ENCODE measurements around the gene LMF1.
"Not testable (repeated sequence)": the region's sequence is repeated elsewhere in the genome, so short reads cannot be mapped to it uniquely, and the experiment has no call there.

LMF1 gene

DNA sequence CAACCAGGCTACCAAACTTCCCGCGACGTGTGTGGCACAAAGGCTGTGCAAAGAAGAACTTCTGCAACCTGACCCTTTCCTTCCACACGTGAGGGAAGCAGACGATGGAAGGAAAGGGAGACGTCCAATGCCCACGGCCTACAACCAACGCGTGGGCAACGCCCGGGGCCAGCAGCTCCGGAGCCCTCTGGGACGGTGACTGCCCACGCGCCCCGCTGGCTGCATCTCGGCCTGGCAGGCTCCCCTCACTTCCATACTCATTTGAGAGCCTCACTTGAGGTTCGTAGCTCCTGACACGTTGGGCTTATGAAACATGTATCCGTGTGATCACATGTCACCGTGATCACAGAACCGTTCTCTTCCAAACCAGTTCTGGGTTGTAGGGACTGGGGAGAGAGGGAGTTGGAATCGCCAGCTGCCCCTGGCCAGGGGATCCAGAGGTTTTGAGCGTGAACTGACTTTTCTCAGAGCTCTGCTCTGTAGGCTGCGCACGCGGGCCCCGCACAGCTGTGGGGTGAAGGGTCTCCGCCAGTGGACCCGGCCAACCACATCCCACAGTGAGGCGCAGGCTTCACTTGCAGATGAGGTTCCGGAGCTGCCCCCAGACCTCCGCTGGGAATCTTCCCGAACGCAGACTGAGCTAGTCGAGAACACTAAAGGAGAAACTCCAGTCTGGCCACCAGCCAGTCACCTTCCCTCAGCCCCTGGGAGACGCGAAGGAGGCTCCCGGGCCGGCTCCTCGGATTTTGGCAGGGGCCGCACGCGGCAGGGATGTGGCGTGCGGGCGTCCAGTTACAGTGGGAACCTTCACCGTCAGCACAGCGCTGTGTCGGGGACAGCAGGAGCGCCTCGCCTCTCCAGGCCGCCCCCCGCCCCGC is 1.0 kb downstream of the LMF1 start:
- DNase-seq, result no peak

DNA sequence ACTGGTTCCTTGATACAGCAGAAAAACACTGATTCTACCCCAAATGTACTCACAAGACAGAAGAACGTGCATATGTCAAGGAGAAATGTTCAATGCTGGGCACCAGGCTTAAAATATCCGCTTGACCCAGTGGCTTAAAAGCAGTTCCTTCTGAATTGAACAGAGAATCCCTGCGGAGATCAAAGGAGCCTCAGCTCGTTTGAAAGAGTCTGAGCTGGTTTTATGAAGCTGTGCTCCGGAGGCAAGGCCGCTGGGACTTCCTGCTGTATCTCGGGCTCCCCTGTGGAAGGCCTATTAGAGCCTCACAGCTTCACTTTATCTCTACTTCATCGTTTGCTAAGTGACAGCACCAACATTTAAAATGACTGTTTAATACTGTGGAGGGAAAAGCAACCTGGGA is 2.2 kb downstream of the LMF1 start:
- DNase-seq, result no peak

DNA sequence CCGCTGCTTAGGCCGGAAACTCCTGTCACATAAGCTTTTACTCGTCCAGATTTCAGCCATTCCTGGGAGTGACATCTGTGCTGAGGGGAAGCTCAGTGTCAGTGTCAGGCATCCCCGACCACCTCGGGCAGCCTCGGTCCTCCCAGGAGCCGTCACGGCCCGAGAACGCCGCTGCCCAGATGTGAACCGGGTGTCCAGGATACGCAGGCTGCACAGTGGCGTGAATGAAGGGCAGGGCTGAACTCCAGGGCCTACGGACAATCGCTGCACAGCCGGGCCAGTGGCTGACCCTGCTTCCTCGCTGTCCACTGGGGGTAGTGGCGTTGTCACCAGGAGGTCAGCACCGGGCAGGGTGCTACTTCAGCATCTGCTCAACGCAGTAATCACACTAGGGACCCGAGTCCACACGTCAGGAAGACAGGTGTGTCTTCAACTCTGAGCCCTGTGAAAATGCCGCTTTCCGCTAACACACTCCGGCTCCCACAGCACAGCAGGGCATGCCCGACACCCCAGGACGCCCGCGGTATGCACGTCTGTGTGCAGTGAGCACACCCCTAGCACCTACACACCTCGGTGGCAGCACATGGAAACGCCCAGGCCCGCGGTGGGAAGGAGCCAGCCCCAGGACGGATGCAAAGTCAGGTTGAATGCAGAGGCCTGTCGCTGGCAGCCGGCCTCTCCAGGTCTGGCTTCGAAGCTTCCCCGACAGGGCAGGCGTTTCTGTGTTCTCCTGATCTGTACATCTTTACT is 3.1 kb downstream of the LMF1 start:
- no peak for DNase-seq

DNA sequence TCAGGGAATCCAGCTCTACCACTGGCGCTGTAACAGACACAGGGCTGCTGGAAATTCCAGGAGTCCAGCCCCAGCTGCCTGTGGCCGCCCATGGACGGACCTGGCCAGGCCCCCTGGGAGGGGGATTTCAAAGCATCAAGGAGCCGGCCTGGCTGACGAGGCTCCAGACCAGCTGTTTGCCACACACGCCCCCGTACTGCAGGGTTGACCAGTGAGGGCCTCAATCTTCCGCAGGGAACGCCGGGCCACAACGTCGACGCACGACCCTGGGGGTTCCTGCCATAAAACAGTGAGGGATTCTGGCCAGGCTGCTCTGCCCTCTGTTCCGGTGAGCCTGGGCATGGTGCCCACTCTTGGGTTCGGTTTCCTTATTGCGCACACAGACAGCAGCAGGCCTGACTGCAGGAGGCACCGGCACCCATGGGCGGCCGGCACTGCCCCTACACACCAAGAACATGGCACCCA is 3.7 kb downstream of the LMF1 start:
- DNase-seq, result no peak

DNA sequence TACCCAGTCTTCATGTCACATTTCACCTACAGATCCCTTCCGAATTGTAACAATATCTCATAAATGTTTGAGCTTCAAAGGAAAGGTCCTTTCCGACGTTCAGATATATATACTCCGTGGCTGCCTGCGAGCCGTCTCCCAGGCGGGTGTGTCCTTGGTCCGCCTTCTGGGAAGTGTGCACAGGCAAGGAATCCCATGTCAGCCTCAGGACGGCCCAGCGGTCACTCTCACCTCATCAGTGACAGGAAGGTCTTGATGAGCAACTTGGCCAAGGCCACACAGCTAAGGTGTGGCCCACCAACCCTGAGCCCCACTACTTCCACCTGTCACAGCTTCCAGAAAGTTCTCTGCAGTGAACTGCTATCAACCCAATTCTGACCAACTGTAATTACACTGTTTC is 4.3 kb downstream of the LMF1 start:
- DNase-seq, result no peak

DNA sequence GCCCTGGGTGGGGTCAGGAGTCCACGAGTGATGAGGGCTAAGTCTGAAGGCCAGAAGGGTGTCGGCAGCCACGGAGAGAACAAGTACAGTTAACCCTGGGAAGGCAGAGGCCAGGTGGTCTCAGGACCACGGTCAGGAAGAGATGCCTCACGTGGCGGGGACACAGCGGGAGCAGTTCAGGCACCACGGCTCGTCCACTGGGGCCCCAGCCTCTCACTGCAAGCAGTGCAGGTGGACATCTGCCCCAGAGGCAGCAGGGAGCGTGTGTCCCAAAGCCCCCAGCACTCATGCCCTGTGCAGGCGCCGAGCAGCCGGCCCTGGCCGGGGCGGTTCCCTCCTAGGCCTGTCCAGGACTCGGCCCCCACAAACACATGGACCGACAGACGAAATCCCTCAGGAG is 4.7 kb downstream of the LMF1 start:
- no peak for DNase-seq

DNA sequence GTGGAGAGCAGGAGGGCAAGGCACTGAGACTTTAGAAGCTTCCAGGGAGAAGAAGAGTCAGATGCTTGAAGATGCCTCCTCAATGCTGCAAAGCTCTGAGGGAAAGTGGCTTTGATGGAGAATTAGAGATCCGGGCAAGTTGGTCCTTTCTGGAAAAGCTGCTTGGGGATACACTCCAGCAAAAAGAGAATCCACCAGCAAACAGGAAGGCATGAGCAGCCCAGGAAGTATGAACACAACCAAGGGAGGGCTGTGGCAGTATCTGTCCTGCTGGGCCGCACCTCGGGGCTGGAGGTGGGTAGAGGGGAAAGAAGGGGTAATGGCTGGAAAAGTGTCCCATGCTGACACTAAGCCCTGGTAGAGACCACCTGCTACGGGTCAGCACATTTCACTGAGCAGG is 5.3 kb downstream of the LMF1 start:
- DNase-seq, result no peak

DNA sequence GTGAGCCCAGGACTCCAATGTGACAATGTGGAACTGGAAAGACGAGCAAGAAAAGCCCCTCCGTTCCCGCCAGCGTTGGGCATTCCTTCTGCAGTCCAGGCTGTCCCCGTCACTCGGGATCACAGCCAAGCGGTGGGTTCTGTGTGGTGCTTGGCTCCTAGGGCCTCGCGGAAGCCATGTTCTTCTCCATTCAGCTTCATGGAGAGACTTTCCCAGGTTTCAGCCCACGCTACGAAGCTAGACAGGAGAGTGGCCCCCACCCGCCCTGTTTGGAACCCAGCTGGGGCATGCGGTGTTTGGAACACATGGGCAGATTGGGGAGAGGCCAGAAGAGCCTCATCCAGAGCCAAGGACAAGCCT is 5.8 kb downstream of the LMF1 start:
- no peak for DNase-seq

DNA sequence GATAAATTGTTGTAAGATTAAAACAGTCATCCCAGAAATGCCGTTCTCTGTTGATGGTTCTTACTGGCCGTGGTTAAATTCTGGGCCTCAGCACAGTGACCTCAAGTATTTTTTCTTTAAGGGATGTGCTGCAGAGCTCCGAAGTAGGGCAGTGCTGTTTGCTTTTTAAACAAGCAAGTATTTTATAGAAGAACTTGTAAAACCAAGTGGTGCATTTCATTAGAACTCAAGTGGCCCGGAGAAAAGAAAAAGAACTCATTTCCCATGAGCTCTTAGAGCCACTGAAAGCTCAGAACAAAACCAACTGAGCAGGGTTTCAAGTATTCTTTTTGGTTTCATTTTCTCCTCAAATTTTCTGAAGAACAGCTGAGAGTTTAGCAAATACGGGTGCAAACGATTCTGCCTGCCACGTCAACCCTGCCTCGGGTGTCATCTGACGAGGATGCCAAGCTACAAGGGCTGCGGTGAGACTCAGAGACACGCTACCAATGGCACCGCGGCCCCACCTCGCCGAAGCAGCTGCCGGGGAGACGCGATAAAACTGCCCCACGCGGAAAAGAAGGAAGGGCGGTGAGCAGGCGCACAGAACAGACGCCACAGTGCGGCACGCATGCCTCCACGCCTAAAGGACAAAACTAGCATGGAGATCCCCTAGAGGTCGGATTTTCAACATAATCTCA is 6.3 kb downstream of the LMF1 start:
- no peak for DNase-seq

DNA sequence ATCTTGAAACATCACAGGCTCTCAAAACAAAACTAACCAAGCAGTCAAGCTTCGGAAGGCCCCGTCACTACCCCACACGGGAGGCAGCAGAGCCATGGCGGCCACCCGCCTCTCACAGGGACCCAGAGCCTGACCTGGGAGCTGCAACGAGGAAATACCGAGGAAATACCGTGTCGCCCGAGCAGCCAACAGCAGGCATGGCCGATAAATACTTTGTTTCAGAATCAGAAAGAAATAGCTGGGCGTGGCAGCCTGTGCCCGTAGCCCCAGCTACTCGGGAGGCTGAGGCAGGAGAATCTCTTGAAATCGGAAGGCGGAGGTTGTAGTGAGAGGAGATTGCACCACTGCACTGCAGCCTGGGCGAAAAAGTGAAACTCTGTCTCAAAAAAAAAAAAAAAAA is 6.9 kb downstream of the LMF1 start:
- no peak for DNase-seq

DNA sequence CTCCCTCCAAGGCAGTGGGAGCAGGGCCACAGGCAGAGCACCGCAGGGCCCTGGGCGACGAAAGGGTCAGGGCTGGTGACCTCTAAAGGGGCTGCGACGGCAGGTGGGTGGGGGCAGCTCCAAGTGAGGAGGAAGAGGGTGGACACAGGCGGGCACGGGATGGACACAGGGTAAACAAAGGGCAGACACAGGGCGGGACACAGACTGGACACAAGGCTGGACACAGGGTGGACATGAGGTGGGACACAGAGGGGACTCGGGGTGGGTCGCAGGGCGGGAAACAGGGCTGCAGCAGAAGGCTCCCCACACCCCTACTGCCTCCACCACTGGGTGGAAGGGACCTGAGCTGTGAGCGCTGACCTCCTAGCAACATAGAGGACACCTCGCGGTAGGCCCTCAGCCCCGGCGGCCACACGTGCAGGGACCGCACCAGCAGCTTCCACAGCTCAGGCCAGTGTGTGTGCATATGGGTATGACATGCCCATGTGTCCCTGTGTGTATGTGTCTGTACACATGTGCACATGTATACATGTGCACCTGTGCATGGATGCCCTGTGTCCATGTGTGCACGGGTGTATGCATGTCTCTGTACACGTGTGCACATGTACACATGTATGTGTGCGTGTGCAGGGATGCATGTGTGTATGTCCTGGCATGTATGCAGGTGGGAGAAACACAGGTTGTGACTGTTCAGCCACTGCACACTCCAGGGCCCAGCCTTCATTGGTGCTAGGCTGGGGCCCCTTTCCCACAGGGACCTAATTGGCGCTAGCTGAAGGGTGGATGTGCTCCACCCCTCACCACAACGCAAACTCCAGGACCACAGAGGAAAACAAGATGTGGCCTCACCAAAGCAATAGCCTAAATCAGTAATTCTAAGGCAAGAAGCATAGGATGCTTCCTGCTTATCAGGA is 7.6 kb downstream of the LMF1 start:
- DNase-seq, result no peak

DNA sequence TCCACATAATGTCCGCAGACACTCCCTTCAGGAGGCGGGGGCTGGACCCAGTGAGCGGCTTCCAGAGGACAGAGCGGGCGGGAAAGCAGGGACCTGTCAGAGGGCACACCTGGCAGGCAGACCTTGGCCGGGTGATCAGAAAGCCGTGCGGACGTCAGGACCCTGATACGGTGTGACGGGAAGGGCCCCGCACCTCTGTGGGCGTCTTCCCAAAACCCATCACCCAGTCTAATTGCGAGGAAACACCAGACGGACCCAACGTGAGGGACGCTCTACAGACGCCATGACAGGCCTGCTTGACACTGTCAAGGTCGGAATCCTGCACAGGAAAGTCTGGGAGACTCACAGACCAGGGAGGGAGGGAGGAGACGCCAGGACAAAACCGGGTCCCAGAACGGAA is 8.4 kb downstream of the LMF1 start:
- no peak for DNase-seq

DNA sequence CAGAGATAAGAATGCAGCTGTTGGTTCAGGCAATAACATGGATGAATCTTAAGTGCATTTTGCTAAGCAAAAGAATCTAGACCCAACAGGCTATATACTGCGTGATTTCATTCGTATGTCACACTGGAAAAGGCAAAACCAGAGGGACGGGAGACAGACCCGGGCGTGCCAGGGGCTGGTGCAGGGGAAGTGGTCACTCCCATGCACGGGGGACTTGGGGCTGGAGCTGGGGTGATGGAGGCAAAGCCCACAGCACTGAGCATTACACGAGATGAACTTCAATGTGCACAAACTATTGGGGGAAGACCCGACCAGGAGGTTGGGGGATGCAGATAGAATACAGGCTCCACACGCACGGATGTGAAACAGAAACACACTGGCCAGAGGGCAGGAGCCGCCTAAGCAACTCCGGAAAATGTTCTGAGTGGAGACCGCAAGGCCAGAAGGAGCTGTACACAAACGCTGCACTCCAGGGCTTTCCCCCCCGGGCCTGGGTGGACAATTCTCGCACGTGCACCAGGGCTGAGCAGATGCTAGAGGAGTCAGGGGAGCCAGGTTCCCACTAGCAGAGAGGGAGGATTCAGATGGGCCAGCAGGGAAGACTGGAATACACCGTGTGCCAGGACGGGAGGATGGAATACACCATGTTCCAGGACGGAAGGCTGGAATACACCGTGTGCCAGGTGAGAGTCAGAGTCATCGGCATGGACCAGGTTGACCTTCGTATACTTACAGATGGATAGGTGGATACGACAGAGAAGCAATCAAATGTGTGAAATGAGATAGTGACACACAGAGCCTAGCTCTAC is 11.3 kb downstream of the LMF1 start:
- no peak for DNase-seq

DNA sequence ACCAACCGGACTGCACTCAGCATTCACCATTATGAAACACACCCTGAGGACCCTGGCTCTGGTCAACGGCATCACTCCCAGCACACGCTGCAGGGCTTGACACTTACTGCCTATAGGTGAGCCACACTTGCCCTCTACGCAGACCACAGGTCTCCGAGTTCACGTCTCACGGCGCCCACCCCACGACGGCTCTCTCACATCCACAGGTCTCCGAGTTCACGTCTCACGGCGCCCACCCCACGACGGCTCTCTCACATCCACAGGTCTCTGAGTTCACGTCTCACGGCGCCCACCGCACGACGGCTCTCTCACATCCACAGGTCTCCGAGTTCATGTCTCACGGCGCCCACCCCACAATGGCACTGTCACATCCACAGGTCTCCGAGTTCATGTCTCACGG is 15.0 kb downstream of the LMF1 start:
- not testable (repeated sequence) for DNase-seq

DNA sequence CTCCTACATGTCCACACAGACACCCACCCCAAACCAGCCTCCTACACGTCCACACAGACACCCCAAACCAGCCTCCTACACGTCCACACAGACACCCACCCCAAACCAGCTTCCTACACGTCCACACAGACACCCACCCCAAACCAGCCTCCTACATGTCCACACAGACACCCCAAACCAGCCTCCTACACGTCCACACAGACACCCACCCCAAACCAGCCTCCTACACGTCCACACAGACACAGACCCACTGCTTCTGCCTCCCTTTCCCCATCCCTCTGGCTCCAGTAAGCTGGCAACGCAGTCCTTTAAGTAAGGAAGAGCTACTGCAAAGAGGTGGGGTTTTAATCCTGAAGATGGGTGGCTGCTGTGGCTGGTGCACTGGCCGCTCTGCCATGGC is 17.0 kb downstream of the LMF1 start:
- not testable (repeated sequence) for DNase-seq

DNA sequence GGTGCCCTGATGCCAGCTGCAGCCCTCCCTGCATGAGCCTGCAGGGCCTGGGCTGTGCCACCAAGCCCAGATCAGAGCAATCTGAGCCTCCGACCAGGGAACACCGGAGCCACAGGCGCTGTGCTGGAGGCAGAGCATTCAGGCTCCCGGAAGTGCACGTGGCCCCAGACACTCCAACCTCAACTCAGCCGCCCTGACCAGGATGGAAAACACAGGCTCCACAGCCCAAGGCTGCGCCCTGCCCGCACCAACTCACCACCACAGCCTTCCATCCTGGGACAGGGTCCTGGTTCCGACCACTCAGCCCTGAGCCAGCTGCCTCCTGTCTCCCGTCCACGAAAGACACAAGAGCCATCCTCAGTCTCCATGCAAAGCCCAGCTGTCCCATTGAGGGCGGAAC is 18.5 kb downstream of the LMF1 start:
- DNase-seq, result no peak

DNA sequence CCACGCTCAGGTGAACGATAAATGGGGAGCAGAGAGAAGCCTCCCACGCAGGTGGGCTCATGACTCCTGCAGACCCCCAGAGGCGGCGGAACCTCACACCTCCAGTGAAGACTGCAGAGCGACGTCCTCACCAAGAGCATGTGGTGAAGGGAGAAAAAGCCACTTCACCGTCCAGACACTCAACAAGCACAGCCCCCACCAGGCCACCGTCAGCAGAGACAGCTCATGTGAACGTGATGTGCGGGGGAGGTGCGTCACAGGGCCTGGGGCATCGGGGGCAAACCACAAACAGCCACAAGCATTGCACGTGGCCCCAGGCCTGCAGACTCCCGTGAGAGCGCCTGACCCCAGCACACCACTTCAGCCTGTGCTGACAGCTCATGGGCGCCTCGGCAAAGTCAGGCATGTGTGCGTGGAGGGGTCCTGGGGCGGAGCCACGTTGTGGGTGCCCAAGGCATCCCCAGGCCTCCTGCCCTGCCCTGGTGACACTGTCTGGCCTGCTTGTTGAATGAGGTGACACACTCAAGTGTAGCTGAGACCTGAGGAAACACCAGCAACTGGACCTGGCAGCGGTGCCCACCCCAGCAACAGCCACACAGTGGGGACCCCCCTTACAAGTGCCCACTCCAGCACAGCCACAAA is 19.0 kb downstream of the LMF1 start:
- no peak for DNase-seq

DNA sequence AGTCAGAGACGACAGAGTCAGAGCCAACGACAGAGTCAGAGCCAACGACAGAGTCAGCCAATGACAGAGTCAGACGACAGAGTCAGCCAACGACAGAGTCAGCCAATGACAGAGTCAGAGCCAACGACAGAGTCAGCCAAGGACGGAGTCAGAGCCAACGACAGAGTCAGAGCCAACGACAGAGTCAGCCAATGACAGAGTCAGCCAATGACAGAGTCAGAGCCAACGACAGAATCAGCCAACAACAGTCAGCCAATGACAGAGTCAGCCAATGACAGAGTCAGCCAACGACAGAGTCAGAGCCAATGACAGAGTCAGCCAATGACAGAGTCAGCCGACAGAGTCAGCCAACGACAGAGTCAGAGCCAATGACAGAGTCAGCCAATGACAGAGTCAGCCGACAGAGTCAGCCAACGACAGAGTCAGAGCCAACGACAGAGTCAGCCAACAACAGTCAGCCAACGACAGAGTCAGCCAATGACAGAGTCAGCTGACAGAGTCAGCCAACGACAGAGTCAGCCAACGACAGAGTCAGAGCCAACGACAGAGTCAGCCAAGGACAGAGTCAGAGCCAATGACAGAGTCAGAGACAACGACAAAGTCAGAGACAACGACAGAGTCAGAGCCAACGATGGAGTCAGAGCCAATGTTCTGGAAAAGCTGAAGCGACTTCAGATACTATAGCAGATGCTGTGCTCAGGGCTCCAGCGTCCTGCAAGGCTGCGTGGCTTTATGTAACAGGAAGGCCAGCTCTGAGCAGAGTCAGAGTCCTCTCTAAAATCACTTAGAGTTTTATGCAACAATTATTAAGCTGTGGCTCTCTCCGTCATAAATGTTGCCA is 19.8 kb downstream of the LMF1 start:
- DNase-seq, result not testable (repeated sequence)

DNA sequence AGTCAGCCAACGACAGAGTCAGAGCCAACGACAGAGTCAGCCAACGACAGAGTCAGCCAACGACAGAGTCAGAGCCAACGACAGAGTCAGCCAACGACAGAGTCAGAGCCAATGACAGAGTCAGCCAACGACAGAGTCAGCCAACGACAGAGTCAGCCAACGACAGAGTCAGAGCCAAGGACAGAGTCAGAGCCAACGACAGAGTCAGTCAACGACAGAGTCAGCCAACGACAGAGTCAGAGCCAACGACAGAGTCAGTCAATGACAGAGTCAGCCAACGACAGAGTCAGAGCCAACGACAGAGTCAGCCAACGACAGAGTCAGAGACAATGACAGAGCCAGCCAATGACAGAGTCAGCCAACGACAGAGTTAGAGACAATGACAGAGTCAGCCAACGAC is 22.0 kb downstream of the LMF1 start:
- not testable (repeated sequence) for DNase-seq

DNA sequence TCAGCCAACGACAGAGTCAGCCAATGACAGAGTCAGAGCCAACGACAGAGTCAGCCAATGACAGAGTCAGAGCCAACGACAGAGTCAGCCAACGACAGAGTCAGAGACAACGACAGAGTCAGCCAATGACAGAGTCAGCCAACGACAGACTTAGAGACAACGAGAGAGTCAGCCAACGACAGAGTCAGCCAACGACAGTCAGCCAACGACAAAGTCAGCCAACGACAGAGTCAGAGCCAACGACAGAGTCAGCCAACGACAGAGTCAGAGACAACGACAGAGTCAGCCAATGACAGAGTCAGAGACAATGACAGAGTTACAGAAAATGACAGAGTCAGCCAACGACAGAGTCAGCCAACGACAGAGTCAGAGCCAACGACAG is 22.9 kb downstream of the LMF1 start:
- not testable (repeated sequence) for DNase-seq

Data from NCI-H226 (cell line).